ENCODE data around the gene IL17RC.
A peak's percentile ranks its signal among the peaks of the same experiment; 100 is the strongest.

Gene IL17RC

GRCh38 chr3:9933561-9934234 is 16.8 kb downstream of the IL17RC start, which contains the start of gene CRELD1:
Gene CRELD1 (plus strand): TSS chr3:9933834. CDS start chr3:9934439, 605 bp downstream.
- peak within 1 kb of the TSS; percentile 58 for H3K4me3 ChIP-seq (ENCODE audit: low read depth, low read length)
- TF ChIP-seq CTCF (IDR thresholded peaks at IDR 0.05; ENCODE audit: low read depth, low read length): no peak
- DNase-seq: peak; percentile 91
- no peaks in the 10 kb centered on the region for H3K36me3 ChIP-seq
- no peaks in the 10 kb centered on the region for H3K9me3 ChIP-seq
- H3K27me3 ChIP-seq: no peaks in the 10 kb centered on the region
- no peaks in the 10 kb centered on the region; the same call in 1 of the 2 replicates for H3K4me1 ChIP-seq

- Histone ChIP-seq H3K9me3 (no peaks in the 10 kb centered on the region), H3K27me3 (no peaks in the 10 kb centered on the region), H3K4me3 (ENCODE audit: low read depth, low read length) (peak overlapping the region; percentile 58), H3K36me3 (no peaks in the 10 kb centered on the region), H3K4me1 (no peaks in the 10 kb centered on the region; the same call in 1 of the 2 replicates)
- TF ChIP-seq CTCF (IDR thresholded peaks at IDR 0.05; ENCODE audit: low read depth, low read length): no peak
- no peak for DNase-seq
Observed at GRCh38 chr3:9934235-9934621, 17.3 kb downstream of the IL17RC start.

- H3K27me3 ChIP-seq: no peaks in the 10 kb centered on the region
- no peaks in the 10 kb centered on the region for H3K9me3 ChIP-seq
- no peaks in the 10 kb centered on the region for H3K36me3 ChIP-seq
- H3K4me1 ChIP-seq: no peaks in the 10 kb centered on the region; the same call in 1 of the 2 replicates
- H3K4me3 ChIP-seq (ENCODE audit: low read depth, low read length): no peak overlapping the region
- DNase-seq: no peak
- no peak for TF ChIP-seq CTCF (IDR thresholded peaks at IDR 0.05; ENCODE audit: low read depth, low read length)
Observed at GRCh38 chr3:9934993-9935392, 18.1 kb downstream of the IL17RC start.

GRCh38 chr3:9935966-9936510 is 19.1 kb downstream of the IL17RC start:
- Histone ChIP-seq H3K9me3 (no peaks in the 10 kb centered on the region), H3K4me3 (ENCODE audit: low read depth, low read length) (no peak overlapping the region), H3K36me3 (no peaks in the 10 kb centered on the region), H3K4me1 (no peaks in the 10 kb centered on the region; the same call in 1 of the 2 replicates), H3K27me3 (no peaks in the 10 kb centered on the region)
- DNase-seq: no peak
- TF ChIP-seq CTCF (IDR thresholded peaks at IDR 0.05; ENCODE audit: low read depth, low read length): no peak

- Histone ChIP-seq H3K4me3 (ENCODE audit: low read depth, low read length) (no peak overlapping the region), H3K27me3 (no peaks in the 10 kb centered on the region), H3K4me1 (no peaks in the 10 kb centered on the region; the same call in 1 of the 2 replicates), H3K36me3 (no peaks in the 10 kb centered on the region), H3K9me3 (no peaks in the 10 kb centered on the region)
- no peak for DNase-seq
- no peak for TF ChIP-seq CTCF (IDR thresholded peaks at IDR 0.05; ENCODE audit: low read depth, low read length)
Observed at GRCh38 chr3:9937486-9938238, 20.8 kb downstream of the IL17RC start.
